ENCODE results near the gene COASY.
"Not testable (repeated sequence)": the region's sequence is repeated elsewhere in the genome, so short reads cannot be mapped to it uniquely, and the experiment has no call there.

The COASY gene

GRCh38 chr17:42553161-42553818 lies 8.7 kb upstream of the COASY start:
- Histone ChIP-seq H3K9ac (no peak overlapping the region), H4K20me1 (ENCODE audit: insufficient read depth) (no peaks in the 10 kb centered on the region), H3K4me3 (IDR thresholded peaks at IDR 0.05; ENCODE audit: insufficient read depth, low read depth, low read length) (no peak overlapping the region), H3K27ac (no peak overlapping the region), H3K4me1 (ENCODE audit: low read depth, poor library complexity, severe bottlenecking) (peaks cover 22% of the 10 kb centered on the region), H3K79me2 (ENCODE audit: insufficient read depth, low read depth) (no peaks in the 10 kb centered on the region), H3K27me3 (ENCODE audit: insufficient read depth, low read depth) (peaks cover 7% of the 10 kb centered on the region), H3K36me3 (ENCODE audit: insufficient read depth) (no peaks in the 10 kb centered on the region), H3K4me2 (no peak overlapping the region), H2AFZ (ENCODE audit: low read depth) (no peak overlapping the region)
- TF ChIP-seq CTCF (conservative IDR thresholded peaks at IDR 0.05; ENCODE audit: low read depth, low read length) = no peak

GRCh38 chr17:42553866-42554249 lies 8.1 kb upstream of the COASY start:
- peaks cover 19% of the 10 kb centered on the region for H3K4me1 ChIP-seq (ENCODE audit: low read depth, poor library complexity, severe bottlenecking)
- no peak overlapping the region for H3K4me3 ChIP-seq (IDR thresholded peaks at IDR 0.05; ENCODE audit: insufficient read depth, low read depth, low read length)
- no peaks in the 10 kb centered on the region for H3K79me2 ChIP-seq (ENCODE audit: insufficient read depth, low read depth)
- no peaks in the 10 kb centered on the region for H4K20me1 ChIP-seq (ENCODE audit: insufficient read depth)
- H3K9ac ChIP-seq = no peak overlapping the region
- peaks cover 5% of the 10 kb centered on the region for H3K27me3 ChIP-seq (ENCODE audit: insufficient read depth, low read depth)
- H3K27ac ChIP-seq = no peak overlapping the region
- H2AFZ ChIP-seq (ENCODE audit: low read depth) = peak overlapping the region; percentile 85; the same call in 1 of the 2 replicates
- peak overlapping the region; percentile 69 for H3K4me2 ChIP-seq
- H3K36me3 ChIP-seq (ENCODE audit: insufficient read depth) = no peaks in the 10 kb centered on the region
- no peak for TF ChIP-seq CTCF (conservative IDR thresholded peaks at IDR 0.05; ENCODE audit: low read depth, low read length)

GRCh38 chr17:42554250-42555121 lies 7.5 kb upstream of the COASY start:
- no peak for TF ChIP-seq CTCF (conservative IDR thresholded peaks at IDR 0.05; ENCODE audit: low read depth, low read length)
- Histone ChIP-seq H3K79me2 (ENCODE audit: insufficient read depth, low read depth) (no peaks in the 10 kb centered on the region), H3K36me3 (ENCODE audit: insufficient read depth) (no peaks in the 10 kb centered on the region), H3K27ac (no peak overlapping the region), H3K4me3 (IDR thresholded peaks at IDR 0.05; ENCODE audit: insufficient read depth, low read depth, low read length) (no peak overlapping the region), H3K9ac (peak overlapping the region; percentile 40; the same call in 1 of the 2 replicates), H3K27me3 (ENCODE audit: insufficient read depth, low read depth) (no peaks in the 10 kb centered on the region; the same call in 1 of the 2 replicates), H3K4me1 (ENCODE audit: low read depth, poor library complexity, severe bottlenecking) (peaks cover 17% of the 10 kb centered on the region), H2AFZ (ENCODE audit: low read depth) (peak overlapping the region; percentile 85), H4K20me1 (ENCODE audit: insufficient read depth) (no peaks in the 10 kb centered on the region), H3K4me2 (peak overlapping the region; percentile 69)

- Histone ChIP-seq H3K79me2 (ENCODE audit: insufficient read depth, low read depth) (no peaks in the 10 kb centered on the region), H3K4me3 (IDR thresholded peaks at IDR 0.05; ENCODE audit: insufficient read depth, low read depth, low read length) (no peak overlapping the region), H3K27ac (no peak overlapping the region), H3K9ac (peak overlapping the region; percentile 40; the same call in 1 of the 2 replicates), H2AFZ (ENCODE audit: low read depth) (peak overlapping the region; percentile 85), H4K20me1 (ENCODE audit: insufficient read depth) (no peaks in the 10 kb centered on the region), H3K4me1 (ENCODE audit: low read depth, poor library complexity, severe bottlenecking) (peaks cover 21% of the 10 kb centered on the region), H3K27me3 (ENCODE audit: insufficient read depth, low read depth) (no peaks in the 10 kb centered on the region; the same call in 1 of the 2 replicates), H3K36me3 (ENCODE audit: insufficient read depth) (no peaks in the 10 kb centered on the region), H3K4me2 (peak overlapping the region; percentile 69)
- no peak for TF ChIP-seq CTCF (conservative IDR thresholded peaks at IDR 0.05; ENCODE audit: low read depth, low read length)
Observed at GRCh38 chr17:42555122-42555622, 6.8 kb upstream of the COASY start.

- H3K27ac ChIP-seq; H4K20me1 ChIP-seq (ENCODE audit: insufficient read depth); H3K9ac ChIP-seq; H3K27me3 ChIP-seq (ENCODE audit: insufficient read depth, low read depth); H3K4me3 ChIP-seq (IDR thresholded peaks at IDR 0.05; ENCODE audit: insufficient read depth, low read depth, low read length); H3K36me3 ChIP-seq (ENCODE audit: insufficient read depth); H3K79me2 ChIP-seq (ENCODE audit: insufficient read depth, low read depth); H2AFZ ChIP-seq (ENCODE audit: low read depth): not testable (repeated sequence)
- H3K4me1 ChIP-seq (ENCODE audit: low read depth, poor library complexity, severe bottlenecking) = peaks cover 22% of the 10 kb centered on the region
- peak overlapping the region; percentile 69; the same call in 1 of the 2 replicates for H3K4me2 ChIP-seq
Observed at GRCh38 chr17:42555961-42556617, 5.9 kb upstream of the COASY start.

Measured in KMS-11 (cell line).